ENCODE data around the gene KCNQ1OT1.

The KCNQ1OT1 gene

DNA sequence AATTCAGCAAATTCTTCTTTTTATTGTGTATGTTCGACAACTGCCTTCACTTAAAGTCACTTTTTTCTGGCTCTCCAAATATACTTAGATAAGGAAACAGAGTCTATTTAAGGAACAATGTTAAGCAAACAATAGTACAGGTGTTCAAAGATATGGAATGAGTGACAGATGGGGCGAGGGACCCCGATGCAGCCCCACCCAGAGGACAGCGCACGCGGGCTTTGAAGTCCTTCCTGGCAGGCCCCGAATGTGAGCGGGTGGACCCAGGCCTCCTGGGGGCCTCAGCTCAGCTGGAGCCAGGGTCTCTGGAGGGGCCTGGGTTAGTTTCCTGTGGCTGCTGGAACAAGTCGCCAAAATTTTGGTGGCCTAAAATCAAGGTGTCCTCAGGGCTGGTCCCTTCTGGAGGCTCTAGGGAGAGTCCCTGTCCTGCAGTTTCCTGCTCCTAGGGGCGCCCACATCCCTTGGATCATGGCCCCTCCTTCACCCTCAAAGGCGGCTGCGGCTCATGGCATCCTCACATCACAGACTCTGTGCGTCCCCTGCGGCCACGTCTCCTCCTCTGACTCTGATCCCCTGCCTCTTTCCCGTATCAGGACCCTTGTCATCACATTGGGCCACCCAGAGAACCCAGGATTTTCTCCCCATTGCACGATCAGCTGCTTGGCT, 40.6 kb upstream of the KCNQ1OT1 start:
- H3K4me3 ChIP-seq (ENCODE audit: low read depth, low read length, poor library complexity, severe bottlenecking): no peak overlapping the region
- H3K27me3 ChIP-seq (ENCODE audit: insufficient read depth, low read length): no peaks in the 10 kb centered on the region; the same call in 1 of the 2 replicates
- no peak overlapping the region for H3K9ac ChIP-seq (ENCODE audit: low read length)
- no peak overlapping the region for H3K4me2 ChIP-seq (ENCODE audit: low read length)
- no peaks in the 10 kb centered on the region for H3K4me1 ChIP-seq (ENCODE audit: insufficient read depth, low read length, severe bottlenecking)
- no peak overlapping the region for H3K27ac ChIP-seq (ENCODE audit: low read depth, low read length, poor library complexity, severe bottlenecking)
- H3F3A ChIP-seq (ENCODE audit: insufficient read depth, low read length): no peaks in the 10 kb centered on the region
- H2AFZ ChIP-seq (ENCODE audit: low read length): no peak overlapping the region
- no peaks in the 10 kb centered on the region for H4K20me1 ChIP-seq (ENCODE audit: insufficient read depth, low read length)
- no peaks in the 10 kb centered on the region for H3K79me2 ChIP-seq (ENCODE audit: insufficient read depth, low read length)
- no peaks in the 10 kb centered on the region for H3K9me2 ChIP-seq (ENCODE audit: low read depth, low read length)
- no peak for TF ChIP-seq EZH2 (IDR thresholded peaks at IDR 0.05; ENCODE audit: borderline replicate concordance, low read length)
- TF ChIP-seq, protein P1, sequence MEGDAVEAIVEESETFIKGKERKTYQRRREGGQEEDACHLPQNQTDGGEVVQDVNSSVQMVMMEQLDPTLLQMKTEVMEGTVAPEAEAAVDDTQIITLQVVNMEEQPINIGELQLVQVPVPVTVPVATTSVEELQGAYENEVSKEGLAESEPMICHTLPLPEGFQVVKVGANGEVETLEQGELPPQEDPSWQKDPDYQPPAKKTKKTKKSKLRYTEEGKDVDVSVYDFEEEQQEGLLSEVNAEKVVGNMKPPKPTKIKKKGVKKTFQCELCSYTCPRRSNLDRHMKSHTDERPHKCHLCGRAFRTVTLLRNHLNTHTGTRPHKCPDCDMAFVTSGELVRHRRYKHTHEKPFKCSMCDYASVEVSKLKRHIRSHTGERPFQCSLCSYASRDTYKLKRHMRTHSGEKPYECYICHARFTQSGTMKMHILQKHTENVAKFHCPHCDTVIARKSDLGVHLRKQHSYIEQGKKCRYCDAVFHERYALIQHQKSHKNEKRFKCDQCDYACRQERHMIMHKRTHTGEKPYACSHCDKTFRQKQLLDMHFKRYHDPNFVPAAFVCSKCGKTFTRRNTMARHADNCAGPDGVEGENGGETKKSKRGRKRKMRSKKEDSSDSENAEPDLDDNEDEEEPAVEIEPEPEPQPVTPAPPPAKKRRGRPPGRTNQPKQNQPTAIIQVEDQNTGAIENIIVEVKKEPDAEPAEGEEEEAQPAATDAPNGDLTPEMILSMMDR (IDR thresholded peaks at IDR 0.05; ENCODE audit: low read length): no peak
- no peaks in the 10 kb centered on the region for H3K9me3 ChIP-seq (ENCODE audit: low read length)
- H3K36me3 ChIP-seq (ENCODE audit: insufficient read depth, low read length): no peaks in the 10 kb centered on the region

DNA sequence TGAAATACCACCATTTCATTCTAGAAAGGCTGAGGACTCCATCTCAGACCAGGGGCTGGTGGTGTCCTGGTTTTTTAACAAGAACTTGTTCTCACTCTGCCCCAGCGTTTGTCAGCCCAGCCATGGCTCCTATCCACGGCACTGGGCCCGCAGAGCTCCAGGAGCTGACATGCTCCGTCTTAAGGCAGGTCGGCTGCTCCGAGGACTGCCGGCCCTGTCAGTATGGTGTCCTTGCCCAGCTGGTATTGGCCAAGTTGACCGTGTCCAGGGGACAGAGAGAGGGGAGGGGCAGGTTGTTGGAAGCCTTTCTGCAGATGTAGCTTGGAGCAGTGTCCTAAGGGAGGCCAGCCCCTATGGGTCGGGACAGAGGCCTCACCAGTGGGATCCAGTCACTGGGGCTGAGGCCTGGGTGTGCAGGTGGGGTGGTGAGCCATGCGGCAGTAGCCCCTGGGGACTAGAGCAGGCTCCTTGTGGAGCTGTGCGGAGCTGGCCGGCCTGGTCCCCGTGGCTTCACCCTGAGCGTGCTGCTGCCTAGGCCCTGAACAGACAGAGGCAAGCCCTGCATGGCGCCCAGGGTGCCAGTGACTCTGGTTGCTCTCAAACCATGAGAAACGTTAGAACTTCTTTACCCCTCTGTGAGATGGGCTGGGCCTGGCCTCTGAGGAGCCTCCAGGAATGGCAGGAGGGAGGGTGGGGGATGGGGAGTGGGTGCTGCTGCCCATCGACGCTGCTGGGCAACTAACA, 39.9 kb upstream of the KCNQ1OT1 start:
- no peak overlapping the region for H3K4me2 ChIP-seq (ENCODE audit: low read length)
- no peaks in the 10 kb centered on the region for H3K36me3 ChIP-seq (ENCODE audit: insufficient read depth, low read length)
- H3K27me3 ChIP-seq (ENCODE audit: insufficient read depth, low read length): no peaks in the 10 kb centered on the region; the same call in 1 of the 2 replicates
- no peaks in the 10 kb centered on the region for H3K9me2 ChIP-seq (ENCODE audit: low read depth, low read length)
- no peaks in the 10 kb centered on the region for H3F3A ChIP-seq (ENCODE audit: insufficient read depth, low read length)
- no peaks in the 10 kb centered on the region for H3K4me1 ChIP-seq (ENCODE audit: insufficient read depth, low read length, severe bottlenecking)
- H3K9ac ChIP-seq (ENCODE audit: low read length): no peak overlapping the region
- TF ChIP-seq, protein P1 (IDR thresholded peaks at IDR 0.05; ENCODE audit: low read length): no peak
- no peak for TF ChIP-seq EZH2 (IDR thresholded peaks at IDR 0.05; ENCODE audit: borderline replicate concordance, low read length)
- H3K79me2 ChIP-seq (ENCODE audit: insufficient read depth, low read length): no peaks in the 10 kb centered on the region
- H3K9me3 ChIP-seq (ENCODE audit: low read length): no peaks in the 10 kb centered on the region
- no peaks in the 10 kb centered on the region for H4K20me1 ChIP-seq (ENCODE audit: insufficient read depth, low read length)
- H3K4me3 ChIP-seq (ENCODE audit: low read depth, low read length, poor library complexity, severe bottlenecking): no peak overlapping the region
- no peak overlapping the region for H2AFZ ChIP-seq (ENCODE audit: low read length)
- H3K27ac ChIP-seq (ENCODE audit: low read depth, low read length, poor library complexity, severe bottlenecking): no peak overlapping the region

DNA sequence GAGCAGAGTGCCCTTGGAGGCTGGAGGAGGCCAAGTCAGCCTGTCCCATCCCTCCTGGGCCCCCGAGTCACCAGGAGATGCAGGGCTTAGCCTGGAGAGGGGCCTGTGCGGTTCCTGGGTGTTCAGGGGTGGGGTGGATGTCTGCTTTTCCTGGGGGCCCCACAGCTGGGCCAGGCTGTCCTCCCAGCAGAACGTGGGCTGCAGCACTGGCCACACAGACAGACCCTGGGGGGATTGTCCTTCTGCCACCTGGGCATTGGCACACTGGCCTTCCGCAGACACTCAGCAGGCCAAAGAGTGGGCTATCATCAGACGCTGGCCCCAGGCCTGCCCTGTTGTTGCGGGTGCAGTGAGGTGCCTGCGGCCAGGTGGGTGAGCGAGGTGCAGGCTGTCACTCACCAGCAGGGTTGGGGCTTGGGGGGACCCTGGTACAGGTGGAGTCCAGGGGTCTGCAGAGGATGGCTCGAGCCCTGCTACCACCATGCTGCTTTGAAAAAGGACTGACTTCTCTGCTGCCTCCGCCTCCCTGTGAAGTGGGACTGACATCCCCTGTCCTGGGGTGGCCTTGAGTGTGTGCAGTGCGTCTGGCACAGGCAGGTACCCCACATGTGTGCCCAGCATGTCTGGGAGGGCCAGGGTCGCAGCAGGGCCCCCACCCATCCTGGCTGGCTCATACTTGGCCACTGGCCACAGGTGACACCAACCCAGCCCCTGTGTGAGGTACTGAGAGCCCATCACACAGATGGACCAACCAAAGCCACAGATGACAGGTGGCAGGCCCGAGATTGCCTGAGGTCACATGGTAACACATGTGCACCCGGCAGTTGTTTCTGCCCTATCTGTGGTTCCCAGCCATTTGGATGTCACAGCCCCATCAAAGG, 39.0 kb upstream of the KCNQ1OT1 start:
- H3K9me3 ChIP-seq (ENCODE audit: low read length): no peaks in the 10 kb centered on the region
- no peaks in the 10 kb centered on the region for H3F3A ChIP-seq (ENCODE audit: insufficient read depth, low read length)
- H2AFZ ChIP-seq (ENCODE audit: low read length): no peak overlapping the region
- H3K4me2 ChIP-seq (ENCODE audit: low read length): no peak overlapping the region
- H3K9me2 ChIP-seq (ENCODE audit: low read depth, low read length): no peaks in the 10 kb centered on the region
- no peaks in the 10 kb centered on the region for H3K36me3 ChIP-seq (ENCODE audit: insufficient read depth, low read length)
- H3K4me3 ChIP-seq (ENCODE audit: low read depth, low read length, poor library complexity, severe bottlenecking): no peak overlapping the region
- no peaks in the 10 kb centered on the region for H3K79me2 ChIP-seq (ENCODE audit: insufficient read depth, low read length)
- H4K20me1 ChIP-seq (ENCODE audit: insufficient read depth, low read length): no peaks in the 10 kb centered on the region
- no peak overlapping the region for H3K9ac ChIP-seq (ENCODE audit: low read length)
- H3K4me1 ChIP-seq (ENCODE audit: insufficient read depth, low read length, severe bottlenecking): no peaks in the 10 kb centered on the region
- TF ChIP-seq EZH2 (IDR thresholded peaks at IDR 0.05; ENCODE audit: borderline replicate concordance, low read length): no peak
- TF ChIP-seq, protein P1 (IDR thresholded peaks at IDR 0.05; ENCODE audit: low read length): no peak
- H3K27ac ChIP-seq (ENCODE audit: low read depth, low read length, poor library complexity, severe bottlenecking): no peak overlapping the region
- H3K27me3 ChIP-seq (ENCODE audit: insufficient read depth, low read length): no peaks in the 10 kb centered on the region; the same call in 1 of the 2 replicates

All from OCI-LY1 (cell line).